HepG2 (cell line): ENCODE data around the gene PPM1H. TPM values are rescaled to one million over a fixed set of nuclear protein-coding genes. Genes with fewer than 3 reads are reported as not detected.

Experiments used
- ATAC-seq: fragments of 200-7000 bp; cut with Tn5 transposase; 3 replicates; pipeline ENCODE4 v1.9.1; 2020; ENCODE audit warnings: mild to moderate bottlenecking, moderate library complexity
- BruUV-seq: library from RNA; stranded (reverse); fragments of 400-500 nt; replicated peaks from 2 replicates; lab custom pipeline; 2021; lab: Mats Ljungman, UMichigan
- CTCF ChIA-PET: fragments of 300-600 bp; formaldehyde crosslinking; extraction: SDS; loops from one replicate; lab custom pipeline; 2021; ENCODE audit warnings: low total read pairs, inconsistent platforms, low intra/inter-chr PET ratio; lab: Yijun Ruan, JAX
- POLR2A ChIA-PET: fragments of 350-600 bp; sonication (Branson Sonifier 250); formaldehyde crosslinking; loops from one replicate; lab custom pipeline; 2020; ENCODE audit warnings: antibody characterized with exemption, inconsistent platforms; lab: Yijun Ruan, JAX
- DNase-seq: peaks from one replicate; pipeline ENCODE4 v3.0.0-alpha.2; 2015; ENCODE audit warnings: low spot score
- FAIRE-seq: peaks from 3 replicates; lab custom pipeline; 2011; peaks lifted over from hg19 to GRCh38; lab: Jason Lieb, UNC
- H2AFZ ChIP-seq: one replicate; pipeline ENCODE4 v1.6.1; 2011; ENCODE audit warnings: low read length, inconsistent platforms
- H3K27ac ChIP-seq: fragments of 300-600 bp; 3 replicates; pipeline ENCODE4 v1.8.0; 2011; ENCODE audit warnings: mixed run types, mild to moderate bottlenecking, mixed read lengths, low read length, inconsistent platforms; ENCODE audit not compliant: insufficient read depth; ENCODE audit errors: extremely low read length
- H3K27me3 ChIP-seq, 2 experiments: fragments of 200-600 bp in 1 of 2; 2 replicates in 1 of 2; 3 replicates in 1 of 2; pipeline versions ENCODE4 v1.6.0 to v1.8.0; 2011; ENCODE audit warnings: low read length in 2 of 2, mild to moderate bottlenecking in 2 of 2, moderate library complexity in 2 of 2, inconsistent platforms in 1 of 2; ENCODE audit not compliant: insufficient read depth in 2 of 2, control insufficient read depth in 1 of 2
- H3K36me3 ChIP-seq, 2 experiments: fragments of 200-600 bp in 1 of 2; replicated peaks in 1 of 2; 2 replicates in 1 of 2; 3 replicates in 1 of 2; pipeline versions ENCODE4 v1.5.1 to v1.8.0; 2011; ENCODE audit warnings: low read length in 2 of 2, inconsistent platforms in 1 of 2; ENCODE audit not compliant: insufficient read depth in 2 of 2, control insufficient read depth in 1 of 2
- H3K4me1 ChIP-seq: 2 replicates; pipeline ENCODE4 v1.5.1; 2012; ENCODE audit warnings: low read length, inconsistent platforms; ENCODE audit not compliant: insufficient read depth
- H3K4me2 ChIP-seq: 2 replicates; pipeline ENCODE4 v1.6.0; 2011; ENCODE audit warnings: low read depth, low read length, inconsistent platforms
- H3K4me3 ChIP-seq, 3 experiments: fragments of 200-600 bp in 1 of 3; sonication (generic), shearing (Covaris generic) in 1 of 3; replicated peaks in 1 of 3; 2 replicates each; pipeline ENCODE4 v1.5.1; 2011 to 2016; ENCODE audit warnings: low read length in 3 of 3, inconsistent platforms in 2 of 3, low read depth in 2 of 3, mild to moderate bottlenecking in 2 of 3, control low read depth in 1 of 3, mixed read lengths in 1 of 3; ENCODE audit not compliant: insufficient read depth in 1 of 3
- H3K79me2 ChIP-seq: one replicate; pipeline ENCODE4 v1.6.1; 2011; ENCODE audit warnings: low read length, inconsistent platforms; ENCODE audit not compliant: insufficient read depth
- H3K9ac ChIP-seq: 2 replicates; pipeline ENCODE4 v1.6.0; 2011; ENCODE audit warnings: mild to moderate bottlenecking, low read depth, low read length, inconsistent platforms; ENCODE audit not compliant: insufficient read depth
- H3K9me3 ChIP-seq: 2 replicates; pipeline ENCODE4 v1.5.1; 2012; ENCODE audit warnings: mild to moderate bottlenecking, low read length
- H4K20me1 ChIP-seq: 2 replicates; pipeline ENCODE4 v1.6.0; 2011; ENCODE audit warnings: inconsistent platforms, mild to moderate bottlenecking, low read length, moderate library complexity; ENCODE audit not compliant: insufficient read depth
- AKAP8 ChIP-seq: sonication (generic); formaldehyde crosslinking; IDR thresholded peaks from 2 replicates; pipeline ENCODE4 v1.5.1; 2020; ENCODE audit warnings: mild to moderate bottlenecking, missing genetic modification reagents
- HDAC2 ChIP-seq: sonication (generic); formaldehyde crosslinking; IDR thresholded peaks from 2 replicates; pipeline ENCODE4 v1.4.0; 2020; ENCODE audit warnings: missing genetic modification reagents
- KDM2A ChIP-seq: sonication (generic); formaldehyde crosslinking; IDR thresholded peaks from 2 replicates; pipeline ENCODE4 v1.4.0; 2020; ENCODE audit warnings: low read depth, missing genetic modification reagents, borderline replicate concordance
- PBX2 ChIP-seq: IDR thresholded peaks from 2 replicates; pipeline ENCODE4 v1.6.1; 2016; ENCODE audit warnings: control low read depth
- RARA ChIP-seq: IDR thresholded peaks from 2 replicates; pipeline ENCODE4 v1.6.1; 2016; ENCODE audit warnings: missing genetic modification reagents, missing compliant biosample characterization
- RBFOX2 ChIP-seq: fragments of 200-400 bp; formaldehyde crosslinking; IDR thresholded peaks from 2 replicates; pipeline ENCODE4 v1.6.1; 2017; ENCODE audit warnings: low read depth, mild to moderate bottlenecking, low read length
- ZFP41 ChIP-seq: sonication (generic); formaldehyde crosslinking; IDR thresholded peaks from 2 replicates; pipeline ENCODE4 v1.4.0; 2020; ENCODE audit warnings: mild to moderate bottlenecking, missing genetic modification reagents, borderline replicate concordance
- ZNF570 ChIP-seq: sonication (generic); formaldehyde crosslinking; IDR thresholded peaks from 2 replicates; pipeline ENCODE4 v1.4.0; 2020; ENCODE audit warnings: mild to moderate bottlenecking, missing genetic modification reagents, borderline replicate concordance
- ZNF674 ChIP-seq: sonication (generic); formaldehyde crosslinking; IDR thresholded peaks from 2 replicates; pipeline ENCODE4 v1.5.0; 2020; ENCODE audit warnings: low read depth, mild to moderate bottlenecking, missing genetic modification reagents
- ZNF737 ChIP-seq: sonication (generic); formaldehyde crosslinking; IDR thresholded peaks from 2 replicates; pipeline ENCODE4 v1.5.0; 2020; ENCODE audit warnings: missing genetic modification reagents, mild to moderate bottlenecking, borderline replicate concordance
- WGBS: methylation state at CpG from one replicate; pipeline ENCODE4 v1.1.6; 2017; ENCODE audit warnings: low lambda C conversion rate; 5-methylcytosine and 5-hydroxymethylcytosine counted together
- in situ Hi-C: cut with HindIII; loops from 2 replicates; pipeline ENCODE4 v1.10.0; 2017; ENCODE audit warnings: low pct_unique_long_range_greater_than_20kb; ENCODE audit not compliant: extremely low pct_ligation_motif_present
- intact Hi-C: fragments of 100-400 bp; cut with micrococcal nuclease; formaldehyde crosslinking; loops from one replicate; pipeline ENCODE4 v1.10.0; 2022; ENCODE audit not compliant: unreplicated experiment
- polyA plus RNA-seq, 8 experiments: library from polyadenylated mRNA; depleted of rRNA in 3 of 8; stranded (reverse) in 7 of 8; unstranded in 1 of 8; fragments of >200 nt; fragmentation: Illumina TruSeq in 4 of 8; extraction: Trizol in 4 of 8; gene quantifications; 2 replicates each; pipeline versions ENCODE4 v1.2.1 to v1.2.3, GENCODE V29; 2011 to 2016; ENCODE audit warnings: low read depth in 4 of 8, missing spikeins in 1 of 8, mixed read lengths in 1 of 8; ENCODE audit not compliant: insufficient read depth in 1 of 8
- total RNA-seq, 5 experiments: library from RNA; depleted of rRNA; stranded (reverse); fragments of >200 nt; fragmentation: Illumina TruSeq; extraction: Trizol; gene quantifications; 2 replicates each; pipeline ENCODE4 v1.2.3, GENCODE V29; 2016; ENCODE audit warnings: low read depth in 1 of 5
- TF ChIP-seq, protein P1 (sequence below), 2 experiments: sonication (generic) in 1 of 2; formaldehyde crosslinking in 1 of 2; IDR thresholded peaks; 2 replicates each; pipeline versions ENCODE4 v1.6.1 to v1.9.0; 2014 to 2022; ENCODE audit warnings: antibody characterized with exemption in 1 of 2, borderline replicate concordance in 1 of 2, inconsistent platforms in 1 of 2, low read depth in 1 of 2, missing genetic modification reagents in 1 of 2

Gene PPM1H
- total and polyA plus RNA-seq, 2 of the 13 experiments (the other 11 are each of a cell fraction or from before 2014, with no cell fraction given), result 29.1 to 38.1 TPM

DNA sequence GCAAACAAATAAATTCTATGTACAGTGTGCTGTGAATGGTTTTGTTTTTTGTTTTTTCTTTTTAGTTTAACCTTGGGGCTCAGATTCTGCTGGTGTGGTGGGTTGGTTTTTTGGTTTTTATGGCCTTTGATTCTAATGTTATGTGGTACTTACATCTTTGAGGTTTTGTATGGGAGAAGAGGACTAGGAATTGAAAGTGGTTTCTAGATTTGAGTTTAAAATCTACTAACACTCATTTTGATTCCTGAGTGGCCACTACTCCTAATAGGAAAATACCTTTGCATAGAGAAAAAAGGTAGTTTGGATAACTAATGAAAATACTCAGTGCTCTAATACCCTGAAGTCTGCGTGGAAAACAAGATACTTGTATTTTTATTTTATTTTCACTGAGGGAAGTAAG, 330.6 kb downstream of the PPM1H start:
- Histone ChIP-seq H4K20me1 (no peaks in the 10 kb centered on the region), H3K4me2 (peak overlapping the region; percentile 77), H3K4me1 (peaks cover 31% of the 10 kb centered on the region), H3K4me3 (peak overlapping the region; percentile 63 to 88 (median 76); a peak in 5 of 6 replicates), H3K27me3 (no peaks in the 10 kb centered on the region; a peak in 1 of 5 replicates), H2AFZ (no peak overlapping the region), H3K79me2 (peaks cover 28% of the 10 kb centered on the region), H3K9me3 (no peaks in the 10 kb centered on the region), H3K9ac (peak overlapping the region; percentile 98; the same call in 1 of the 2 replicates), H3K36me3 (no peaks in the 10 kb centered on the region), H3K27ac (peak overlapping the region; percentile 99)
- 90% methylated on average over 1 of the region's 1 CpG for WGBS
- ATAC-seq (no peak), FAIRE-seq (no peak), DNase-seq (no peak)
- TF ChIP-seq ZNF737 (no peak), RARA (CRISPR knock-in tag) (no peak), RBFOX2 (no peak)
- POLR2A ChIA-PET, result interaction anchor here (2.8 kb wide), 1 partner anchor 28 kb away, joined by 16 read pairs; no protein-coding TSS in a partner anchor
- intact Hi-C loops (no loop called here), in situ Hi-C loops (no loop called here)
- BruUV-seq, result no TSS peak
- CTCF ChIA-PET, result no interaction called here

DNA sequence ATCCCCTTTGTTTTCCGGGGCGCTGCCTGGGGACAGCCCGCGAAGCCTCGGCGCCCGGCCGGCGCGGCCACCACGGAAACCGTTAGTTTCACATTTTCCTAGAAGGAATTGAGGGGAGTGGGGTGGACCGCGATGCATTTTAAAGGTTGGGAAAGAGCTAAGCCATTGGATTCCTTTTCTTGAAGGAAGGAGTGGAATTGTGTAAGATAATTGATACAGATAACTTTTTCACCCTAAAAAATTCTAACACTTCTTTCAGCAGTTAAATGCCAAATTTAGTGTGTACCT, 331.2 kb downstream of the PPM1H start:
- no peaks in the 10 kb centered on the region; a peak in 1 of 5 replicates for H3K27me3 ChIP-seq
- H3K36me3 ChIP-seq, result no peaks in the 10 kb centered on the region
- DNase-seq, result no peak
- TSS peak; percentile 54 for BruUV-seq
- H4K20me1 ChIP-seq, result no peaks in the 10 kb centered on the region
- no peak overlapping the region for H2AFZ ChIP-seq
- peak overlapping the region; percentile 63 to 88 (median 76) for H3K4me3 ChIP-seq
- no peak for ATAC-seq
- in situ Hi-C loops (no loop called here), intact Hi-C loops (no loop called here)
- H3K4me2 ChIP-seq, result peak overlapping the region; percentile 77
- H3K79me2 ChIP-seq, result peaks cover 28% of the 10 kb centered on the region
- CTCF ChIA-PET, result no interaction called here
- H3K4me1 ChIP-seq, result peaks cover 31% of the 10 kb centered on the region
- H3K27ac ChIP-seq, result peak overlapping the region; percentile 99
- POLR2A ChIA-PET, result interaction anchor here (0.8 to 2.8 kb wide), 10 partner anchors 9 to 288 kb away, joined by 3 to 16 read pairs (median 4); no protein-coding TSS in a partner anchor
- H3K9me3 ChIP-seq, result no peaks in the 10 kb centered on the region
- FAIRE-seq, result no peak
- 3% methylated on average over 12 of the region's 14 CpGs for WGBS
- peak overlapping the region; percentile 98 for H3K9ac ChIP-seq
- TF ChIP-seq ZNF570 (no peak), ZFP41 (0 out of 2 replicates have a peak, but pooled peaks have one; percentile 11), HDAC2 (0 out of 2 replicates have a peak, but pooled peaks have one; percentile 9), ZNF674 (CRISPR knock-in tag) (0 out of 2 replicates have a peak, but pooled peaks have one; percentile 8), KDM2A (CRISPR knock-in tag) (no peak), AKAP8 (CRISPR knock-in tag) (0 out of 2 replicates have a peak, but pooled peaks have one; percentile 0), PBX2 (CRISPR knock-in tag) (no peak)
- TF ChIP-seq, protein P1, sequence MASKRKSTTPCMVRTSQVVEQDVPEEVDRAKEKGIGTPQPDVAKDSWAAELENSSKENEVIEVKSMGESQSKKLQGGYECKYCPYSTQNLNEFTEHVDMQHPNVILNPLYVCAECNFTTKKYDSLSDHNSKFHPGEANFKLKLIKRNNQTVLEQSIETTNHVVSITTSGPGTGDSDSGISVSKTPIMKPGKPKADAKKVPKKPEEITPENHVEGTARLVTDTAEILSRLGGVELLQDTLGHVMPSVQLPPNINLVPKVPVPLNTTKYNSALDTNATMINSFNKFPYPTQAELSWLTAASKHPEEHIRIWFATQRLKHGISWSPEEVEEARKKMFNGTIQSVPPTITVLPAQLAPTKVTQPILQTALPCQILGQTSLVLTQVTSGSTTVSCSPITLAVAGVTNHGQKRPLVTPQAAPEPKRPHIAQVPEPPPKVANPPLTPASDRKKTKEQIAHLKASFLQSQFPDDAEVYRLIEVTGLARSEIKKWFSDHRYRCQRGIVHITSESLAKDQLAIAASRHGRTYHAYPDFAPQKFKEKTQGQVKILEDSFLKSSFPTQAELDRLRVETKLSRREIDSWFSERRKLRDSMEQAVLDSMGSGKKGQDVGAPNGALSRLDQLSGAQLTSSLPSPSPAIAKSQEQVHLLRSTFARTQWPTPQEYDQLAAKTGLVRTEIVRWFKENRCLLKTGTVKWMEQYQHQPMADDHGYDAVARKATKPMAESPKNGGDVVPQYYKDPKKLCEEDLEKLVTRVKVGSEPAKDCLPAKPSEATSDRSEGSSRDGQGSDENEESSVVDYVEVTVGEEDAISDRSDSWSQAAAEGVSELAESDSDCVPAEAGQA (IDR thresholded peaks at IDR 0.05; ENCODE audit: low read depth), result no peak
- TF ChIP-seq, protein P1 (CRISPR knock-in tag; IDR thresholded peaks at IDR 0.05; ENCODE audit: borderline replicate concordance), result no peak
